Endometrial microvascular endothelial cells (primary cell): ENCODE results near the gene TSHZ2. TPM values are rescaled to one million over a fixed set of nuclear protein-coding genes. Genes with fewer than 3 reads are reported as not detected.

Experiments used
- in situ Hi-C: cut with HindIII; loops from 2 replicates; pipeline ENCODE4 v1.10.0; 2017; ENCODE audit warnings: low sequenced_read_pairs, low pct_unique_long_range_greater_than_20kb; ENCODE audit errors: inconsistent ontology term
- total RNA-seq: library from RNA; depleted of rRNA; stranded (reverse); fragments of >200 nt; gene quantifications from one replicate; pipeline ENCODE4 v1.2.3, GENCODE V29; 2015; ENCODE audit errors: inconsistent ontology term

Gene TSHZ2
- total RNA-seq, 1 donor from 2014 or later: not detected

GRCh38 chr20:53044296-53044695, 72.1 kb downstream of the TSHZ2 start:
- in situ Hi-C loops: no loop called here

- in situ Hi-C loops: no loop called here
These were observed 73.8 kb downstream of the TSHZ2 start for GRCh38 chr20:53045941-53046340.

- in situ Hi-C loops: no loop called here
These were observed 75.0 kb downstream of the TSHZ2 start for GRCh38 chr20:53047203-53047602.

GRCh38 chr20:53048387-53048786, 76.2 kb downstream of the TSHZ2 start:
- in situ Hi-C loops: no loop called here

- in situ Hi-C loops: no loop called here
These were observed 78.2 kb downstream of the TSHZ2 start for GRCh38 chr20:53050338-53050737.

- in situ Hi-C loops: no loop called here
These were observed 80.2 kb downstream of the TSHZ2 start for GRCh38 chr20:53052380-53052779.

GRCh38 chr20:53053595-53053994, 81.4 kb downstream of the TSHZ2 start:
- in situ Hi-C loops: no loop called here

GRCh38 chr20:53055367-53056067, 83.4 kb downstream of the TSHZ2 start:
- in situ Hi-C loops: no loop called here

- in situ Hi-C loops: no loop called here
These were observed 85.4 kb downstream of the TSHZ2 start for GRCh38 chr20:53057579-53057978.

- in situ Hi-C loops: no loop called here
These were observed 87.7 kb downstream of the TSHZ2 start for GRCh38 chr20:53059848-53060247.

- in situ Hi-C loops: no loop called here
These were observed 89.3 kb downstream of the TSHZ2 start for GRCh38 chr20:53061192-53062108.

GRCh38 chr20:53064935-53065334, 92.8 kb downstream of the TSHZ2 start:
- in situ Hi-C loops: no loop called here

GRCh38 chr20:53068241-53068640, 96.1 kb downstream of the TSHZ2 start:
- in situ Hi-C loops: no loop called here

GRCh38 chr20:53069132-53069531, 97.0 kb downstream of the TSHZ2 start:
- in situ Hi-C loops: no loop called here

GRCh38 chr20:53070224-53070623, 98.1 kb downstream of the TSHZ2 start:
- in situ Hi-C loops: no loop called here

GRCh38 chr20:53070706-53071392, 98.7 kb downstream of the TSHZ2 start:
- in situ Hi-C loops: no loop called here

- in situ Hi-C loops: no loop called here
These were observed 99.7 kb downstream of the TSHZ2 start for GRCh38 chr20:53071833-53072232.

GRCh38 chr20:53072923-53073579, 100.9 kb downstream of the TSHZ2 start:
- in situ Hi-C loops: no loop called here
